GM18951 (cell line): ENCODE results near the gene TIMP2.
"Not testable (repeated sequence)": the region's sequence is repeated elsewhere in the genome, so short reads cannot be mapped to it uniquely, and the experiment has no call there.

Experiments
- POLR2A ChIP-seq: IDR thresholded peaks from 4 replicates; pipeline ENCODE4 v1.6.1; 2011; ENCODE audit warnings: mild to moderate bottlenecking; ENCODE audit not compliant: insufficient read length, insufficient read depth; ENCODE audit errors: extremely low read depth
- in situ Hi-C: fragments of 300-500 bp; cut with MboI; formaldehyde crosslinking; loops from one replicate; pipeline ENCODE4 v1.12.0; 2022; ENCODE audit warnings: low sequenced_read_pairs, mixed read lengths, inconsistent platforms; ENCODE audit not compliant: unreplicated experiment

The TIMP2 gene

DNA sequence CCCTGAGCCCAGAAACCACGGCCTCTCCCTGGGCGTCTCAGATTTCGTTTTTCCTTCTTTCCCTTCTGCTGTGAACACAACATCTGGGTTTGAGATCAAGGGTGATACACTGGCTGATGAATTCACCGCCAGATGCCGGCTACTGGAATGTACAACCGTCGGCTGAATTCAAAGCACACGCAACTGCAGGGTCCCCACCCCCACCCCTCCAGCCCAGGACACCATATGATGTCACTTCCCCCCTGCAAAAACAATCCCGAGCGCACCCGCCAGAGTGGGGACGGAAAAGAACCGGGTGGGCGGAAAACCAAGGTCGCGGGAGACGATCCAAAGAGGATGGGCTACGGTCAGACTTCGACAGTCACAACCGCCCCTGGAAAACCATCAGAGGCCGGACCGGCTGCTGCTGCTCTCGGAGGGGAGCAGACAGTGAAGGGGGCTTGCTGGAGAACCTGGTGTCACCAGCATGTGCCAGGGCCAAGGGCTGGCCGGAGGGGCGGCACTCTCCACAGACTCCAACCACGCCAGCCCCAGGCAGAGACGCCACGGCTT lies 45.5 kb downstream of the TIMP2 start:
- in situ Hi-C loops, result no loop called here
- no peak for TF ChIP-seq POLR2A

- in situ Hi-C loops, result no loop called here
- TF ChIP-seq POLR2A, result no peak
Observed at GRCh38 chr17:78878871-78879527, 46.2 kb downstream of the TIMP2 start.

DNA sequence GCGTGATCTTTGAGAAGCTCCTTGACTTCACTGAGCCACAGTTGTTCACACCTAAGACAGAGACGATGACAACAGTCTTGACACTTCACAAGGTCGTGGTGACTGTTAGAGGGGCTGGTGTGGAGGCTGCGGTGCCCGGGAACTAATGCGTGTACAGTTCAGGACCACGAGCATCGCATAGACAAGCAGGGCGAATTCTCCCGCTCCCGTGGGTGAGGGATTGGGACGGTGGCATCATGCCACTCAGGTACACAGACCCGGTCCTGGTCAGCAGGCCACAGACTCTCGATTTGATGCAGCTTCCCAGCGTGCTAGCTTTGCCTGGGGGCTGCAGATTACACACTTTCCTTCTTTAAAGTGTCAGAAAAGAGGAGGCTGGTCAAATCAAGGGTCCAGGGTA lies 46.9 kb downstream of the TIMP2 start:
- no peak for TF ChIP-seq POLR2A
- in situ Hi-C loops, result no loop called here

DNA sequence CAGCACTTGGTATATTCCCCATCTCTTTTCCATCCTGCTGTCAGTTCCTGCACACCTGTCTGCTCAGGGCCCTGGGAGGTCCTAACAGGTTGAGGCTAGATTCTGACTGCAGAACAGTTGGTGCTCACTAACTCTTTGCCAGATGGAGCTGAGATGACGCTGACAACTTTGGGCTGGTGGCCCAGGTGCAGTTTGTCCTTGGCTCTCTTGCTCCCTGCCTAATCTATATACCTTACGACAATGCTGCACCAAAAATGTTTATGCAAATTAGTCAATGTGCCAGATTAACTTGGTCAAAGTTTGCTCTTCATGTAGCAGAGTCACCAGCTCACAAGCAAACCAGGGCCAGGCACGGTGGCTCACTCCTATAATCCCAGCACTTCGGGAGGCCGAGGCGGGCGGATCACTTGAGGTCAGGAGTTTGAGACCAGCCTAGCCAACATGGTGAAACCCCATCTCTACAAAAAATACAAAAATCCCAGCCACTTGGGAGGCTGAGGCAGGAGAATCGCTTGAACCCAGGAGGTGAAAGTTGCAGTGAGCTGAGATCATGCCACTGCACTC lies 48.2 kb downstream of the TIMP2 start:
- in situ Hi-C loops, result not testable (repeated sequence)

- TF ChIP-seq POLR2A, result no peak
- in situ Hi-C loops, result no loop called here
Observed at GRCh38 chr17:78876094-78876597, 49.0 kb downstream of the TIMP2 start.

- TF ChIP-seq POLR2A, result no peak
- in situ Hi-C loops, result no loop called here
Observed at GRCh38 chr17:78875363-78876093, 49.7 kb downstream of the TIMP2 start.

GRCh38 chr17:78873519-78874340 lies 51.5 kb downstream of the TIMP2 start:
- in situ Hi-C loops, result no loop called here
- TF ChIP-seq POLR2A, result no peak

DNA sequence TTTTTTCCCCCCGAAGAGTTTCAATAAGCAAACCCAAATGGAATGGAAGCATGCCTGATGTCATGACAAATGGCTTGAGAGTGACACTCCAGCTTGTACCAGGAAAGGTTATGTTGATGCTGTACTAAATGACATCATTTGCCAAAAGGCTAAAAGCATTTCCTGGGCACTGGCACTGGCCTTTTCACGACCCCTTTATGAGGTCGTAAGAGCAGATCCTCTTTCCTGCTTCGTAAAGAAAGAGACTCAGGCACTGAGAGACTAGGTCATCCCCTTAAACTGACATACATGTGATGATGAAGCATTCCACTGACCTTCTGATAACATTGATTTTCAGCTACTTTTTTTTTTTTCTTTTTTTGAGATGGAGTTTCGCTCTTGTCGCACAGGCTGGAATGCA lies 52.7 kb downstream of the TIMP2 start:
- no peak for TF ChIP-seq POLR2A
- in situ Hi-C loops, result no loop called here

DNA sequence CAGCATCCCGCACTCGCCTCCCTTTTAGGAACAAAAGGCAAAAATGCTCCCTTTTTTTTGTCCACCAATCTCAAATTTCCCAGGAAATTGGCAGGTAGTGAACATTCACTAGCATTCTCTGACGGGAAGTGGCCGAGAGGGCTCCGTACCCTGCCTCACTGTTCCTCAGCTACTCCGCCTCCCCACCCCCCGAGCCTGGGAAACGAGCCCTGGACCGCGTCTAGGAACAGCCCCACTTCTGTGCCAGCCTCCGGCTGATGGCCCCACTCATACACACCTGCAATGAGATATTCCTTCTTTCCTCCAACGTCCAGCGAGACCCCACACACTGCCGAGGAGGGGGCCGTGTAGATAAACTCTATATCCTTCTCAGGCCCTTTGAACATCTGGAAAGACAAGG lies 54.6 kb downstream of the TIMP2 start:
- TF ChIP-seq POLR2A, result no peak
- in situ Hi-C loops, result no loop called here

GRCh38 chr17:78868391-78868790 lies 56.8 kb downstream of the TIMP2 start:
- in situ Hi-C loops, result loop anchor here (10.0 kb wide), 1 partner anchor 106 kb away; the partner anchor contains the start of gene LGALS3BP
- no peak for TF ChIP-seq POLR2A

DNA sequence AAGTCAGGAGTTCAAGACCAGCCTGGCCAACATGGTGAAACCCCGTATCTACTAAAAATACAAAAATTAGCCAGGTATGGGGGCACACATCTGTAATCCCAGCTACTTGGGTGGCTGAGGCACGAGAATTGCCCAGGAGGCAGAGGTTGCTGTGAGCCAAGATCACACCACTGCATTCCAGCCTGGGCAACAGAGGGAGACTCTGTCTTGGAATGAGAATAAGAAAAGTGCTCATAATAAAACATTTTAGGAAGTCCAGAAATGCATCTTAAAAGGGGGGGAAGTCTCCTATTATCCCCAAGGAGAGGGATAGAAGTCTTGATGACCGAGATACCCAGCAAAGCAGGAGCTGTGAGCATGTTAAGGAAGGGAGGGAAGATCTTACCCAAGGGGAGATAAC lies 58.1 kb downstream of the TIMP2 start:
- in situ Hi-C loops, result loop anchor here (10.0 kb wide), 1 partner anchor 108 kb away; the partner anchor contains the start of gene LGALS3BP

GRCh38 chr17:78865682-78866390 lies 59.4 kb downstream of the TIMP2 start:
- TF ChIP-seq POLR2A, result no peak
- in situ Hi-C loops, result loop anchor here (10.0 kb wide), 1 partner anchor 109 kb away; the partner anchor contains the start of gene LGALS3BP
